ENCODE results near the gene DAB2. TPM values are rescaled to one million over a fixed set of nuclear protein-coding genes. Genes with fewer than 3 reads are reported as not detected.
"Not testable (repeated sequence)": the region's sequence is repeated elsewhere in the genome, so short reads cannot be mapped to it uniquely, and the experiment has no call there.

DAB2 gene
- total and polyA plus RNA-seq, 2 donors (not counting 1 experiment from before 2014, with no cell fraction given), result 0.03 to 0.47 TPM

GRCh38 chr5:39340506-39340905 lies 84.3 kb downstream of the DAB2 start:
- H3K4me3 Mint-ChIP-seq, result no peak overlapping the region
- H3K9me3 Mint-ChIP-seq (ENCODE audit: insufficient read depth), result no peaks in the 10 kb centered on the region
- WGBS (ENCODE audit: insufficient coverage), result no CpG with 5 or more reads among the region's 1 CpG
- no peak for ATAC-seq (ENCODE audit: low read depth)
- H4K20me1 ChIP-seq (ENCODE audit: control insufficient read depth, insufficient read depth, low read length, poor library complexity, severe bottlenecking), result no peaks in the 10 kb centered on the region
- no peak overlapping the region for H3K4me3 ChIP-seq (ENCODE audit: control extremely low read depth in 1 of 5, extremely low read depth in 1 of 5, insufficient read depth in 1 of 5, low read depth in 2 of 5, low read length in 4 of 5)
- POLR2A ChIA-PET, result no interaction called here
- no peak overlapping the region for H3K9ac ChIP-seq (ENCODE audit: low read length)
- TF ChIP-seq EZH2 (IDR thresholded peaks at IDR 0.05; ENCODE audit: borderline replicate concordance, insufficient read depth, low read depth, low read length, poor library complexity, severe bottlenecking), result no peak
- TF ChIP-seq, protein P1, sequence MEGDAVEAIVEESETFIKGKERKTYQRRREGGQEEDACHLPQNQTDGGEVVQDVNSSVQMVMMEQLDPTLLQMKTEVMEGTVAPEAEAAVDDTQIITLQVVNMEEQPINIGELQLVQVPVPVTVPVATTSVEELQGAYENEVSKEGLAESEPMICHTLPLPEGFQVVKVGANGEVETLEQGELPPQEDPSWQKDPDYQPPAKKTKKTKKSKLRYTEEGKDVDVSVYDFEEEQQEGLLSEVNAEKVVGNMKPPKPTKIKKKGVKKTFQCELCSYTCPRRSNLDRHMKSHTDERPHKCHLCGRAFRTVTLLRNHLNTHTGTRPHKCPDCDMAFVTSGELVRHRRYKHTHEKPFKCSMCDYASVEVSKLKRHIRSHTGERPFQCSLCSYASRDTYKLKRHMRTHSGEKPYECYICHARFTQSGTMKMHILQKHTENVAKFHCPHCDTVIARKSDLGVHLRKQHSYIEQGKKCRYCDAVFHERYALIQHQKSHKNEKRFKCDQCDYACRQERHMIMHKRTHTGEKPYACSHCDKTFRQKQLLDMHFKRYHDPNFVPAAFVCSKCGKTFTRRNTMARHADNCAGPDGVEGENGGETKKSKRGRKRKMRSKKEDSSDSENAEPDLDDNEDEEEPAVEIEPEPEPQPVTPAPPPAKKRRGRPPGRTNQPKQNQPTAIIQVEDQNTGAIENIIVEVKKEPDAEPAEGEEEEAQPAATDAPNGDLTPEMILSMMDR (IDR thresholded peaks at IDR 0.05), result no peak
- H3K4me1 Mint-ChIP-seq, result no peaks in the 10 kb centered on the region
- H3K27ac ChIP-seq (ENCODE audit: low read length in 2 of 2), result no peak overlapping the region
- no peaks in the 10 kb centered on the region for H3K9me3 ChIP-seq (ENCODE audit: control extremely low read depth in 1 of 3, control insufficient read depth in 2 of 3, insufficient read depth in 1 of 3, low read length in 2 of 3)
- no peak overlapping the region for H3K27ac Mint-ChIP-seq
- no peaks in the 10 kb centered on the region for H3K27me3 ChIP-seq (replicated peaks in 1 of 4; ENCODE audit: control extremely low read depth in 1 of 4, control insufficient read depth in 3 of 4, insufficient read depth in 4 of 4, low read length in 3 of 4)
- H3K79me2 ChIP-seq (ENCODE audit: control insufficient read depth, insufficient read depth, low read length), result no peaks in the 10 kb centered on the region
- intact Hi-C loops (cut with micrococcal nuclease), result no loop called here
- H3K4me1 ChIP-seq (ENCODE audit: control insufficient read depth in 2 of 2, insufficient read depth in 2 of 2, low read length in 2 of 2), result no peaks in the 10 kb centered on the region
- H3K27me3 Mint-ChIP-seq, result peaks cover 22% of the 10 kb centered on the region
- no peak overlapping the region for H2AFZ ChIP-seq (ENCODE audit: insufficient read depth, low read depth, low read length, poor library complexity, severe bottlenecking)
- no peak for DNase-seq
- no peak overlapping the region for H3K4me2 ChIP-seq (replicated peaks; ENCODE audit: low read depth, low read length, poor library complexity, severe bottlenecking)
- no peaks in the 10 kb centered on the region for H3K36me3 ChIP-seq (replicated peaks in 1 of 2; ENCODE audit: control extremely low read depth in 1 of 2, control insufficient read depth in 1 of 2, extremely low read depth in 1 of 2, insufficient read depth in 2 of 2, low read length in 1 of 2)
- CTCF ChIA-PET, result no interaction called here

- DNase-seq, result no peak
- H3K4me3 Mint-ChIP-seq, result no peak overlapping the region
- Histone ChIP-seq H2AFZ (ENCODE audit: insufficient read depth, low read depth, low read length, poor library complexity, severe bottlenecking) (no peak overlapping the region), H3K4me2 (replicated peaks; ENCODE audit: low read depth, low read length, poor library complexity, severe bottlenecking) (no peak overlapping the region), H3K36me3 (replicated peaks in 1 of 2; ENCODE audit: control extremely low read depth in 1 of 2, control insufficient read depth in 1 of 2, extremely low read depth in 1 of 2, insufficient read depth in 2 of 2, low read length in 1 of 2) (no peaks in the 10 kb centered on the region), H3K27ac (ENCODE audit: low read length in 2 of 2) (no peak overlapping the region), H3K4me1 (ENCODE audit: control insufficient read depth in 2 of 2, insufficient read depth in 2 of 2, low read length in 2 of 2) (no peaks in the 10 kb centered on the region), H3K9ac (ENCODE audit: low read length) (no peak overlapping the region), H3K4me3 (ENCODE audit: control extremely low read depth in 1 of 5, extremely low read depth in 1 of 5, insufficient read depth in 1 of 5, low read depth in 2 of 5, low read length in 4 of 5) (no peak overlapping the region), H3K9me3 (ENCODE audit: control extremely low read depth in 1 of 3, control insufficient read depth in 2 of 3, insufficient read depth in 1 of 3, low read length in 2 of 3) (peaks cover 0 to 13% (median 0%) of the 10 kb centered on the region in 3 donors), H3K79me2 (ENCODE audit: control insufficient read depth, insufficient read depth, low read length) (no peaks in the 10 kb centered on the region), H4K20me1 (ENCODE audit: control insufficient read depth, insufficient read depth, low read length, poor library complexity, severe bottlenecking) (no peaks in the 10 kb centered on the region), H3K27me3 (replicated peaks in 1 of 4; ENCODE audit: control extremely low read depth in 1 of 4, control insufficient read depth in 3 of 4, insufficient read depth in 4 of 4, low read length in 3 of 4) (no peaks in the 10 kb centered on the region)
- H3K4me1 Mint-ChIP-seq, result no peaks in the 10 kb centered on the region
- no peak overlapping the region for H3K27ac Mint-ChIP-seq
- intact Hi-C loops (cut with micrococcal nuclease), result no loop called here
- TF ChIP-seq, protein P1 (IDR thresholded peaks at IDR 0.05), result no peak
- TF ChIP-seq EZH2 (IDR thresholded peaks at IDR 0.05; ENCODE audit: borderline replicate concordance, insufficient read depth, low read depth, low read length, poor library complexity, severe bottlenecking), result no peak
- H3K27me3 Mint-ChIP-seq, result peaks cover 19% of the 10 kb centered on the region
- WGBS (ENCODE audit: insufficient coverage), result no CpG with 5 or more reads among the region's 1 CpG
- no peaks in the 10 kb centered on the region for H3K9me3 Mint-ChIP-seq (ENCODE audit: insufficient read depth)
- POLR2A ChIA-PET, result no interaction called here
- CTCF ChIA-PET, result no interaction called here
- no peak for ATAC-seq (ENCODE audit: low read depth)
These were observed 87.4 kb downstream of the DAB2 start for GRCh38 chr5:39337252-39337915.

DNA sequence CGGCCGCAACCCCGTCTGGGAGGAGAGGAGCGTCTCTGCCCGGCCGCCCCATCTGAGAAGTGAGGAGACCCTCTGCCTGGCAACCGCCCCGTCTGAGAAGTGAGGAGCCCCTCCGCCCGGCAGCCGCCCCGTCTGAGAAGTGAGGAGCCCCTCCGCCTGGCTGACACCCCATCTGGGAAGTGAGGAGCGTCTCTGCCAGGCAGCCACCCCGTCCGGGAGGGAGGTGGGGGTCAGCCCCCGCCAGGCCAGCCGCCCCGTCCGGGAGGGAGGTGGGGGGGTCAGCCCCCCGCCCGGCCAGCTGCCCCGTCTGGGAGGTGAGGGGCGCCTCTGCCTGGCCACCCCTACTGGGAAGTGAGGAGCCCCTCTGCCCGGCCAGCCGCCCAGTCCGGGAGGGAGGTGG lies 90.5 kb downstream of the DAB2 start:
- H4K20me1 ChIP-seq (ENCODE audit: control insufficient read depth, insufficient read depth, low read length, poor library complexity, severe bottlenecking); H3K4me3 ChIP-seq (ENCODE audit: control extremely low read depth in 1 of 5, extremely low read depth in 1 of 5, insufficient read depth in 1 of 5, low read depth in 2 of 5, low read length in 4 of 5); ATAC-seq (ENCODE audit: low read depth); H3K27ac Mint-ChIP-seq; H3K4me3 Mint-ChIP-seq; H2AFZ ChIP-seq (ENCODE audit: insufficient read depth, low read depth, low read length, poor library complexity, severe bottlenecking); DNase-seq; H3K9me3 Mint-ChIP-seq (ENCODE audit: insufficient read depth); H3K4me1 ChIP-seq (ENCODE audit: control insufficient read depth in 2 of 2, insufficient read depth in 2 of 2, low read length in 2 of 2); H3K4me2 ChIP-seq (replicated peaks; ENCODE audit: low read depth, low read length, poor library complexity, severe bottlenecking); H3K36me3 ChIP-seq (replicated peaks in 1 of 2; ENCODE audit: control extremely low read depth in 1 of 2, control insufficient read depth in 1 of 2, extremely low read depth in 1 of 2, insufficient read depth in 2 of 2, low read length in 1 of 2); POLR2A ChIA-PET; H3K27me3 ChIP-seq (replicated peaks in 1 of 4; ENCODE audit: control extremely low read depth in 1 of 4, control insufficient read depth in 3 of 4, insufficient read depth in 4 of 4, low read length in 3 of 4); H3K79me2 ChIP-seq (ENCODE audit: control insufficient read depth, insufficient read depth, low read length); H3K27ac ChIP-seq (ENCODE audit: low read length in 2 of 2); H3K4me1 Mint-ChIP-seq; intact Hi-C loops (cut with micrococcal nuclease); H3K9ac ChIP-seq (ENCODE audit: low read length); H3K27me3 Mint-ChIP-seq; CTCF ChIA-PET: not testable (repeated sequence)
- H3K9me3 ChIP-seq (ENCODE audit: control extremely low read depth in 1 of 3, control insufficient read depth in 2 of 3, insufficient read depth in 1 of 3, low read length in 2 of 3), result peaks cover 0 to 13% (median 0%) of the 10 kb centered on the region in 3 donors
- WGBS (ENCODE audit: insufficient coverage), result 97% methylated on average over 12 of the region's 27 CpGs
